Measurements from ENCODE around the gene IMMP2L.

DNA sequence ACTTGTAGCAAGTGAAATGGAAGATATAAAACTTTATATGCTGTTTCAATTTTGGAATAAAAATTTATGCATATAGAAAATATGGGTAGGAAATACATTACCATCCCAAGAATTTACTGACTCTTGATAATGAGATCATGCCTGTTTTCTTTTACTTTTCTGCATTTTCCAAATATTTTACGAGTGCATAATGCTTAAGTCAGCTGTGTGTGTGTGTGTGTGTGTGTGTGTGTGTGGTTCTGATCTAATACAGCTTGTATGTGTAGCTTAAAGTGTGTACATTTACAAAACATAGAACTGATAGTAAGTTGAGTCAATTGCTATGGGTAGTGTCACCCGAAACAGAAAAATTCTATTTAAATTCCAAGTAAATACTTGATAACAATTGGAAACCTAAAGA lies 787.2 kb downstream of the IMMP2L start:
- TF ChIP-seq, protein P1, sequence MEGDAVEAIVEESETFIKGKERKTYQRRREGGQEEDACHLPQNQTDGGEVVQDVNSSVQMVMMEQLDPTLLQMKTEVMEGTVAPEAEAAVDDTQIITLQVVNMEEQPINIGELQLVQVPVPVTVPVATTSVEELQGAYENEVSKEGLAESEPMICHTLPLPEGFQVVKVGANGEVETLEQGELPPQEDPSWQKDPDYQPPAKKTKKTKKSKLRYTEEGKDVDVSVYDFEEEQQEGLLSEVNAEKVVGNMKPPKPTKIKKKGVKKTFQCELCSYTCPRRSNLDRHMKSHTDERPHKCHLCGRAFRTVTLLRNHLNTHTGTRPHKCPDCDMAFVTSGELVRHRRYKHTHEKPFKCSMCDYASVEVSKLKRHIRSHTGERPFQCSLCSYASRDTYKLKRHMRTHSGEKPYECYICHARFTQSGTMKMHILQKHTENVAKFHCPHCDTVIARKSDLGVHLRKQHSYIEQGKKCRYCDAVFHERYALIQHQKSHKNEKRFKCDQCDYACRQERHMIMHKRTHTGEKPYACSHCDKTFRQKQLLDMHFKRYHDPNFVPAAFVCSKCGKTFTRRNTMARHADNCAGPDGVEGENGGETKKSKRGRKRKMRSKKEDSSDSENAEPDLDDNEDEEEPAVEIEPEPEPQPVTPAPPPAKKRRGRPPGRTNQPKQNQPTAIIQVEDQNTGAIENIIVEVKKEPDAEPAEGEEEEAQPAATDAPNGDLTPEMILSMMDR (IDR thresholded peaks at IDR 0.05): no peak
- TF ChIP-seq POLR2A (IDR thresholded peaks at IDR 0.05): no peak

Measured in thyroid gland (tissue), 4 donors.